Measurements from ENCODE around the gene PLAGL2. TPM values are rescaled to one million over a fixed set of nuclear protein-coding genes. Genes with fewer than 3 reads are reported as not detected.
"Not testable (repeated sequence)": the region's sequence is repeated elsewhere in the genome, so short reads cannot be mapped to it uniquely, and the experiment has no call there.

PLAGL2 gene
- total RNA-seq, 2 donors from 2014 or later, result 11.2 to 17.4 TPM

DNA sequence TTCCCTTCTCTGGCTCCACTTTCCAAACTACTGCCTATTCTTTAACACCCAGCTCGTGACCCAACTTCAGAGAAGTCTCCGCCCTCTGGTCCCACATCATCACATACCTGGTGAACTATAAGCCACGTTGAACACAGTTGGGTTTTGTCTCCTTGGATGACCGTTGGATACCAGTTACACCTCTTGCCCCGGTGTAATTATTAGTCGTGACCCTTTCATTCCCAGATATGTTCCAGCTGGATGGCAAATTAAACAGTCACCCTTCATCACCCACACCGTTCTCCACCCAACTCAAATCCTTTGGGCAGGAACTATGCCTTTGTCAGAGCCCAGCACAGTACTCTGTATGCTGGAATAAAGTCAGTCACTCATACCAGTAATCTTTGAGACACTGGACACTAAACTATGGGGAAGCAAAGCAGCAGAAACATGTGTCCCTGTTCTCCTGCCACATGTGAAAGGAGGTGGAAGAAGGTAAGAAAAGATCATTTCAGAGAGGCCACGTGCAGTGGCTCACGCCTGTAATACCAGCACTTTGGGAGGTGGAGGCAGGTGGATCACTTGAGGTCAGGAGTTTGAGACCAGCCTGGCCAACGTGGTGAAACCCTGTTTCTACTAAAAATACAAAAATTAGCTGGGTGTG, 22.5 kb downstream of the PLAGL2 start:
- intact Hi-C loops (cut with DNase I), result no loop called here
- TF ChIP-seq, protein P1, sequence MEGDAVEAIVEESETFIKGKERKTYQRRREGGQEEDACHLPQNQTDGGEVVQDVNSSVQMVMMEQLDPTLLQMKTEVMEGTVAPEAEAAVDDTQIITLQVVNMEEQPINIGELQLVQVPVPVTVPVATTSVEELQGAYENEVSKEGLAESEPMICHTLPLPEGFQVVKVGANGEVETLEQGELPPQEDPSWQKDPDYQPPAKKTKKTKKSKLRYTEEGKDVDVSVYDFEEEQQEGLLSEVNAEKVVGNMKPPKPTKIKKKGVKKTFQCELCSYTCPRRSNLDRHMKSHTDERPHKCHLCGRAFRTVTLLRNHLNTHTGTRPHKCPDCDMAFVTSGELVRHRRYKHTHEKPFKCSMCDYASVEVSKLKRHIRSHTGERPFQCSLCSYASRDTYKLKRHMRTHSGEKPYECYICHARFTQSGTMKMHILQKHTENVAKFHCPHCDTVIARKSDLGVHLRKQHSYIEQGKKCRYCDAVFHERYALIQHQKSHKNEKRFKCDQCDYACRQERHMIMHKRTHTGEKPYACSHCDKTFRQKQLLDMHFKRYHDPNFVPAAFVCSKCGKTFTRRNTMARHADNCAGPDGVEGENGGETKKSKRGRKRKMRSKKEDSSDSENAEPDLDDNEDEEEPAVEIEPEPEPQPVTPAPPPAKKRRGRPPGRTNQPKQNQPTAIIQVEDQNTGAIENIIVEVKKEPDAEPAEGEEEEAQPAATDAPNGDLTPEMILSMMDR (IDR thresholded peaks at IDR 0.05), result no peak
- TF ChIP-seq POLR2A (IDR thresholded peaks at IDR 0.05) (no peak), POLR2AphosphoS5 (IDR thresholded peaks at IDR 0.05) (no peak)
- Histone ChIP-seq H3K9me3 (no peaks in the 10 kb centered on the region), H3K4me3 (no peak overlapping the region), H3K36me3 (no peaks in the 10 kb centered on the region), H3K4me1 (replicated peaks) (peaks cover 6% of the 10 kb centered on the region), H3K27ac (no peak overlapping the region), H3K27me3 (replicated peaks; ENCODE audit: insufficient read depth) (no peaks in the 10 kb centered on the region)
- WGBS, result 72% methylated on average over 10 of the region's 10 CpGs
- no peak for DNase-seq (ENCODE audit: low spot score)

- WGBS, result 79% methylated on average over 4 of the region's 4 CpGs
- H3K27me3 ChIP-seq (replicated peaks; ENCODE audit: insufficient read depth), result no peaks in the 10 kb centered on the region
- H3K4me3 ChIP-seq, result no peak overlapping the region
- peaks cover 2% of the 10 kb centered on the region for H3K4me1 ChIP-seq (replicated peaks)
- no peaks in the 10 kb centered on the region for H3K36me3 ChIP-seq
- intact Hi-C loops (cut with DNase I), result no loop called here
- no peak for TF ChIP-seq POLR2A (IDR thresholded peaks at IDR 0.05)
- no peak for TF ChIP-seq POLR2AphosphoS5 (IDR thresholded peaks at IDR 0.05)
- TF ChIP-seq, protein P1 (IDR thresholded peaks at IDR 0.05), result no peak
- no peaks in the 10 kb centered on the region for H3K9me3 ChIP-seq
- H3K27ac ChIP-seq, result no peak overlapping the region
- DNase-seq (ENCODE audit: low spot score), result no peak
These were observed 23.5 kb downstream of the PLAGL2 start for GRCh38 chr20:32183947-32184635.

GRCh38 chr20:32181606-32182005, 25.9 kb downstream of the PLAGL2 start:
- no peaks in the 10 kb centered on the region for H3K9me3 ChIP-seq
- H3K4me3 ChIP-seq, result no peak overlapping the region
- TF ChIP-seq POLR2AphosphoS5 (IDR thresholded peaks at IDR 0.05), result no peak
- TF ChIP-seq POLR2A (IDR thresholded peaks at IDR 0.05), result no peak
- TF ChIP-seq, protein P1 (IDR thresholded peaks at IDR 0.05), result no peak
- no peaks in the 10 kb centered on the region for H3K27me3 ChIP-seq (replicated peaks; ENCODE audit: insufficient read depth)
- H3K36me3 ChIP-seq, result no peaks in the 10 kb centered on the region
- H3K27ac ChIP-seq, result no peak overlapping the region
- no peak for DNase-seq (ENCODE audit: low spot score)
- intact Hi-C loops (cut with DNase I), result no loop called here
- 94% methylated on average over 2 of the region's 2 CpGs for WGBS
- H3K4me1 ChIP-seq (replicated peaks), result no peaks in the 10 kb centered on the region

- H3K27me3 ChIP-seq (replicated peaks; ENCODE audit: insufficient read depth), result no peaks in the 10 kb centered on the region
- no peaks in the 10 kb centered on the region for H3K36me3 ChIP-seq
- no peak overlapping the region for H3K27ac ChIP-seq
- TF ChIP-seq, protein P1 (IDR thresholded peaks at IDR 0.05), result no peak
- TF ChIP-seq POLR2AphosphoS5 (IDR thresholded peaks at IDR 0.05) (no peak), POLR2A (IDR thresholded peaks at IDR 0.05) (no peak)
- no peak overlapping the region for H3K4me3 ChIP-seq
- DNase-seq (ENCODE audit: low spot score), result no peak
- H3K4me1 ChIP-seq (replicated peaks), result no peaks in the 10 kb centered on the region
- intact Hi-C loops (cut with DNase I), result no loop called here
- no peaks in the 10 kb centered on the region for H3K9me3 ChIP-seq
- WGBS, result 92% methylated on average over 4 of the region's 4 CpGs
These were observed 27.6 kb downstream of the PLAGL2 start for GRCh38 chr20:32179934-32180333.

DNA sequence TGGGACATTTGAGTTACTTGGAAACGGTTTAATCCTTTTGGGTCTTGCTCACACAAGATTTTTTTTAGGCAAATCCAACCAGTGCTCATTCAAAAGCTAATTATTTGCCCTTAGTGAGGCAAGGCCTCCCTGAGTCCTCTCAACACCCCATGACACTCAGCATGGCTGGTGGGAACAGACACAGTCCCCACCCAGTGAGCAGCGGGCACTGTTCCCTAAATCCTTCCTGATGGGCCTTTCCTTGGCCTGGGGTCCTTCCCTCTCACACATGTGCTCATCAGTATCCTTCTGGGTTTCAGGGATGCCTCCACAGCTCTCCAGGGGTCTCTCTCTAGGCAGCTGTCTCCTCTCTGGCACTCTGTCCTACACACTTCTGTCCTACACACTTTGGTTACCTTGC, 28.0 kb downstream of the PLAGL2 start:
- no peak for DNase-seq (ENCODE audit: low spot score)

GRCh38 chr20:32177696-32178095, 29.8 kb downstream of the PLAGL2 start:
- DNase-seq (ENCODE audit: low spot score); H3K27me3 ChIP-seq (replicated peaks; ENCODE audit: insufficient read depth); H3K36me3 ChIP-seq; H3K4me1 ChIP-seq (replicated peaks); intact Hi-C loops (cut with DNase I); H3K27ac ChIP-seq; H3K9me3 ChIP-seq; H3K4me3 ChIP-seq: not testable (repeated sequence)
- 92% methylated on average over 7 of the region's 7 CpGs for WGBS

More for the DNA sequence above, 28.0 kb downstream of the PLAGL2 start:
- Histone ChIP-seq H3K27ac (no peak overlapping the region), H3K9me3 (no peaks in the 10 kb centered on the region), H3K4me1 (replicated peaks) (no peaks in the 10 kb centered on the region), H3K4me3 (no peak overlapping the region), H3K36me3 (no peaks in the 10 kb centered on the region), H3K27me3 (replicated peaks; ENCODE audit: insufficient read depth) (no peaks in the 10 kb centered on the region)
- intact Hi-C loops (cut with DNase I), result no loop called here
- WGBS, result 63% methylated on average over 2 of the region's 2 CpGs
- TF ChIP-seq POLR2AphosphoS5 (IDR thresholded peaks at IDR 0.05), result no peak
- no peak for TF ChIP-seq POLR2A (IDR thresholded peaks at IDR 0.05)
- TF ChIP-seq, protein P1 (IDR thresholded peaks at IDR 0.05), result no peak

Measured in prostate gland (tissue), 2 donors.